OCI-LY1 (cell line): ENCODE measurements around the gene NAT14.
"Not testable (repeated sequence)": the region's sequence is repeated elsewhere in the genome, so short reads cannot be mapped to it uniquely, and the experiment has no call there.

Experiments used
- H2AFZ ChIP-seq: fragments of 200-600 bp; sonication (generic), shearing (Covaris generic); 2 replicates; pipeline ENCODE4 v1.6.0; 2014; ENCODE audit warnings: antibody characterized with exemption, mild to moderate bottlenecking, low read length
- H3F3A ChIP-seq: fragments of 200-600 bp; sonication (generic), shearing (Covaris generic); 2 replicates; pipeline ENCODE4 v1.6.0; 2014; ENCODE audit warnings: mild to moderate bottlenecking, antibody characterized with exemption, low read length, moderate library complexity; ENCODE audit not compliant: insufficient read depth
- H3K27ac ChIP-seq: fragments of 200-600 bp; sonication (generic); 2 replicates; pipeline ENCODE4 v1.5.1; 2014; ENCODE audit warnings: low read length, mixed run types, mild to moderate bottlenecking, low read depth; ENCODE audit not compliant: poor library complexity, severe bottlenecking
- H3K27me3 ChIP-seq: fragments of 200-600 bp; sonication (generic); 2 replicates; pipeline ENCODE4 v1.6.0; 2014; ENCODE audit warnings: antibody characterized with exemption, mild to moderate bottlenecking, low read length, moderate library complexity; ENCODE audit not compliant: insufficient read depth
- H3K36me3 ChIP-seq: fragments of 200-600 bp; sonication (generic); 2 replicates; pipeline ENCODE4 v1.6.1; 2014; ENCODE audit warnings: mild to moderate bottlenecking, antibody characterized with exemption, low read length, moderate library complexity, mixed read lengths; ENCODE audit not compliant: insufficient read depth
- H3K4me1 ChIP-seq: fragments of 200-600 bp; sonication (generic); 2 replicates; pipeline ENCODE4 v1.5.1; 2014; ENCODE audit warnings: mild to moderate bottlenecking, low read length, moderate library complexity; ENCODE audit not compliant: insufficient read depth, severe bottlenecking
- H3K4me2 ChIP-seq: fragments of 200-600 bp; sonication (generic), shearing (Covaris generic); 2 replicates; pipeline ENCODE4 v1.6.1; 2014; ENCODE audit warnings: low read length
- H3K4me3 ChIP-seq: fragments of 200-600 bp; sonication (generic); 2 replicates; pipeline ENCODE4 v1.5.1; 2014; ENCODE audit warnings: low read length, low read depth, mild to moderate bottlenecking, mixed read lengths; ENCODE audit not compliant: poor library complexity, severe bottlenecking
- H3K79me2 ChIP-seq: fragments of 200-600 bp; shearing (Covaris generic); 2 replicates; pipeline ENCODE4 v1.6.1; 2016; ENCODE audit warnings: mixed run types, low read length, mixed read lengths; ENCODE audit not compliant: insufficient read depth
- H3K9ac ChIP-seq: fragments of 200-600 bp; sonication (generic), shearing (Covaris generic); 2 replicates; pipeline ENCODE4 v1.6.1; 2014; ENCODE audit warnings: mild to moderate bottlenecking, low read length, mixed read lengths
- H3K9me2 ChIP-seq: fragments of 200-600 bp; sonication (generic), shearing (Covaris generic); 2 replicates; pipeline ENCODE4 v1.6.1; 2014; ENCODE audit warnings: low read depth, mild to moderate bottlenecking, low read length, mixed read lengths
- H3K9me3 ChIP-seq: fragments of 200-600 bp; shearing (Covaris generic); 2 replicates; pipeline ENCODE4 v1.6.1; 2014; ENCODE audit warnings: low read length, mixed read lengths
- H4K20me1 ChIP-seq: fragments of 200-600 bp; sonication (generic), shearing (Covaris generic); 2 replicates; pipeline ENCODE4 v1.6.0; 2016; ENCODE audit warnings: mild to moderate bottlenecking, low read length; ENCODE audit not compliant: insufficient read depth
- EZH2 ChIP-seq: fragments of 200-600 bp; sonication (generic), shearing (Covaris generic); IDR thresholded peaks from 2 replicates; pipeline ENCODE4 v1.8.0; 2017; ENCODE audit warnings: borderline replicate concordance, mixed run types, mild to moderate bottlenecking, antibody characterized with exemption, low read length, moderate library complexity, mixed read lengths
- TF ChIP-seq, protein P1 (sequence below): fragments of 200-600 bp; sonication (generic), shearing (Covaris generic); IDR thresholded peaks from 2 replicates; pipeline ENCODE4 v1.5.1; 2017; ENCODE audit warnings: mild to moderate bottlenecking, antibody characterized with exemption, low read length, moderate library complexity, mixed read lengths

Gene NAT14

DNA sequence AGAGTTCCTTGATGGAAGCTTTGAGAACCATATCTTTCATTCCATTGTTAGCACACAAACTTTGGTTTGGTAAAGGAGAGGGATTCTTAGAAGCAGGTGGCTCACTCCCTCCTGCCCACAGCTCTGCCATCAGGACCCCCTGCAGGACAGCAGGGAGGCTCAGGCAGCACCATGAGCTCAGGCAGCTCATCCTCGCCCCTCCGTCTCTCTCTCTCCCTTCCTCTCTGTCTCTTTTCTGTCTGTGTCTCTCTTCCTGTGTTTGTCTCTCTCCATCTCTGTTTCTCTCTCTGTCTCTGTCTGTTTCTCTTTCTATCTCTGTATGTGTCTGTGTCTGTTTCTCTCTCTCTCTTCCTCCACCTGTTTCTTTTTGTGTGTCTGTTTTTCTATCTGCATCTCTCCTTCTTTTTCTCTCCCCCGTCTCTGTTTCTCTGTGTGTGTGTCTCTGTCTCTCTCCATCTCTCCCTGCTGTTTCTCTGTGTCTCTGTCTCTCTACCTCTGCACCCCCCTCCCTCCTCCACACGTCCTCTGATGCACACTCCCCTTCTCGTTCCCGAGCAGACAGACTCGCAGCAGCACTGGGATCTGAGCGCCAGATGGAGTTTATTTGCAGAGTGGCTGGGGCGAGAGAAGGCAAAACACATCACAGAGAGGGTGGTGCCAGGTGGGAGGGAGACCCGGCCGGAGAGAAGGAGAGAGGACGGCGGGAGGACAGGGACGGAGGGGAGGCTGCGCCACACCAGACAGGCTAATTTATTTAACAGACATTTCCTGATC is 43.2 kb downstream of the NAT14 start:
- Histone ChIP-seq H3K27me3 (no peaks in the 10 kb centered on the region; the same call in 1 of the 2 replicates), H3K27ac (no peak overlapping the region), H3K79me2 (no peaks in the 10 kb centered on the region), H3K4me1 (no peaks in the 10 kb centered on the region), H2AFZ (no peak overlapping the region), H3K9me2 (no peaks in the 10 kb centered on the region), H3K36me3 (no peaks in the 10 kb centered on the region), H3K9ac (no peak overlapping the region), H3F3A (no peaks in the 10 kb centered on the region), H3K4me3 (no peak overlapping the region), H3K9me3 (no peaks in the 10 kb centered on the region), H4K20me1 (no peaks in the 10 kb centered on the region), H3K4me2 (no peak overlapping the region)
- no peak for TF ChIP-seq EZH2
- TF ChIP-seq, protein P1, sequence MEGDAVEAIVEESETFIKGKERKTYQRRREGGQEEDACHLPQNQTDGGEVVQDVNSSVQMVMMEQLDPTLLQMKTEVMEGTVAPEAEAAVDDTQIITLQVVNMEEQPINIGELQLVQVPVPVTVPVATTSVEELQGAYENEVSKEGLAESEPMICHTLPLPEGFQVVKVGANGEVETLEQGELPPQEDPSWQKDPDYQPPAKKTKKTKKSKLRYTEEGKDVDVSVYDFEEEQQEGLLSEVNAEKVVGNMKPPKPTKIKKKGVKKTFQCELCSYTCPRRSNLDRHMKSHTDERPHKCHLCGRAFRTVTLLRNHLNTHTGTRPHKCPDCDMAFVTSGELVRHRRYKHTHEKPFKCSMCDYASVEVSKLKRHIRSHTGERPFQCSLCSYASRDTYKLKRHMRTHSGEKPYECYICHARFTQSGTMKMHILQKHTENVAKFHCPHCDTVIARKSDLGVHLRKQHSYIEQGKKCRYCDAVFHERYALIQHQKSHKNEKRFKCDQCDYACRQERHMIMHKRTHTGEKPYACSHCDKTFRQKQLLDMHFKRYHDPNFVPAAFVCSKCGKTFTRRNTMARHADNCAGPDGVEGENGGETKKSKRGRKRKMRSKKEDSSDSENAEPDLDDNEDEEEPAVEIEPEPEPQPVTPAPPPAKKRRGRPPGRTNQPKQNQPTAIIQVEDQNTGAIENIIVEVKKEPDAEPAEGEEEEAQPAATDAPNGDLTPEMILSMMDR = no peak

DNA sequence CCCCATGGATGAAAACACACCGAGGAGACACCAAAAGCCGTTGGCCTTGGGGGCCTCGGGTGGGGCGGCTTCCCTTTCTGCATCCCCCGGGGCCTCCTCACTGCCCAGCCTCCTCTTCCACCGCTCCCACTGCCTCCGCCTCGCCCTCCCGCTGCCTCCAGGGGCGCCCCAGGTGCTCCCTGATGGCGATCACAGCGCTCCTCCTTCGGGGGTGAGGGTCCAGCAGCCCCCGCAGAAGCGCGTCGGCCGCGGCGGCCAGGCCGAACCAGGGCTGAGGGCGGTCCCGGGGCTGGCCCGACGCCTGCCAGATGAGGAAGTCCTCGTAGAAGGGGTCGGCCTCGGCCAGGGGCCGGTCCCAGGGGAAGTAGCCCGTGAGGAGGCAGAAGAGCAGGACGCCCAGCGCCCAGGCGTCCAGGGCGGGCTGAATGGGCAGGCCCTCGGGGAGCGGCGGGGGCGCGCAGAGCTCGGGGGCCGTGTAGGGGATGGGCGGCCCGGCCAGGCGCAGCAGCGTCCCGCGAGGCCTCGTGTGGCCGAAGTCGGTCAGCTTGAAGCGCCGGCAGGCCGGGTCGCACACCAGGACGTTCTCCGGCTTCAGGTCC is 44.7 kb downstream of the NAT14 start:
- Histone ChIP-seq H3K36me3 (no peaks in the 10 kb centered on the region), H3K4me2 (no peak overlapping the region), H3K79me2 (no peaks in the 10 kb centered on the region), H3K9ac (no peak overlapping the region), H3K9me3 (no peaks in the 10 kb centered on the region), H3K9me2 (no peaks in the 10 kb centered on the region), H2AFZ (no peak overlapping the region), H3F3A (no peaks in the 10 kb centered on the region), H3K27me3 (no peaks in the 10 kb centered on the region), H3K27ac (no peak overlapping the region), H4K20me1 (no peaks in the 10 kb centered on the region), H3K4me3 (no peak overlapping the region), H3K4me1 (no peaks in the 10 kb centered on the region)
- TF ChIP-seq EZH2 = no peak
- TF ChIP-seq, protein P1 = no peak

DNA sequence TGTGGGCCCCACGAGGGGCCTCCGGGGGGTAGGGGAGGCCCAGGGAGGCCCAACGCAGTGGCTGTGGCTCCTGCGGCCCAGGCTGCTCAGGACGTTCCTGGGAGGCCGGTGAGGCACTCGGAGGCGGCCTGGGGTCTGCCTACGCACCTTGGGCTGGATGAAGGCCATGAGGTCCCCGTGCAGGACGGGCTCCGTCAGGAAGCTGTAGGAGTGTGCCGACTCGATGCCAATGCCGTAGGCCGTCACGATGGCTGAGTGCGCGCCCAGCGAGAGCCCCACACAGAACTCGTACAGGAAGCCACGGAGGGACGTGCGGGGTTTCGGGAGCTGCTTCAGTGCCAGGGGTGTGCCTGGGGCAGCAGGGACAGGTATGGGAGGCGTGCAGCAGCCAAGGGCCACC is 46.0 kb downstream of the NAT14 start:
- no peak overlapping the region for H3K4me2 ChIP-seq
- no peaks in the 10 kb centered on the region for H3K79me2 ChIP-seq
- no peaks in the 10 kb centered on the region for H4K20me1 ChIP-seq
- H3K9me3 ChIP-seq = no peaks in the 10 kb centered on the region
- H3K27ac ChIP-seq = no peak overlapping the region
- no peak overlapping the region for H3K4me3 ChIP-seq
- no peaks in the 10 kb centered on the region for H3K9me2 ChIP-seq
- H3K27me3 ChIP-seq = no peaks in the 10 kb centered on the region
- no peaks in the 10 kb centered on the region for H3K4me1 ChIP-seq
- H3K9ac ChIP-seq = no peak overlapping the region
- no peak overlapping the region for H2AFZ ChIP-seq
- no peaks in the 10 kb centered on the region for H3F3A ChIP-seq
- H3K36me3 ChIP-seq = no peaks in the 10 kb centered on the region
- TF ChIP-seq, protein P1 = no peak

DNA sequence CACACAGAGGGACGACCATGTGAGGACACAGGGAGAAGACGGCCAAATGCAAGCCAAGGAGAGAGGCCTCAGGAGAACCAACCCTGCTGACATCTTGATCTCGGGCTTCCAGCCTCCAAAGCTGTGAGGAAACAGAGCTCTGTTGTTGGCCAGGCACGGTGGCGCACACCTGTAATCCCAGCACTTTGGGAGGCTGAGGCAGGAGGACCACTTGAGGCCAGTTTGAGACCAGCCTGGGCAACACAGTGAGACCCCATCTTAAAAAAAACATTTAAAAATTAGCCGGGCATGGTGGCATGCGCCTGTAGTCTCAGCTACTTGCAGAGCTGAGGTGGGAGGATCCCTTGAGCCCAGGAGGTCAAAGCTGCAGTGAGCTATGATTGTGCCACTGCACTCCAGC is 49.3 kb downstream of the NAT14 start:
- H3F3A ChIP-seq = not testable (repeated sequence)

More for the DNA sequence above, 49.3 kb downstream of the NAT14 start:
- H3K4me1 ChIP-seq, H3K27ac ChIP-seq, H2AFZ ChIP-seq, H3K9me2 ChIP-seq, H3K4me3 ChIP-seq, H4K20me1 ChIP-seq, H3K36me3 ChIP-seq, H3K4me2 ChIP-seq, H3K79me2 ChIP-seq, H3K27me3 ChIP-seq, H3K9ac ChIP-seq, H3K9me3 ChIP-seq: not testable (repeated sequence)
